Retinal pigment epithelial cell (primary cell): Measurements from ENCODE around the gene GATA5.

ENCODE experiments used
- DNase-seq: peaks from one replicate; pipeline ENCODE4 v3.0.0-alpha.2; 2010; ENCODE audit warnings: low read depth
- H3K4me3 ChIP-seq: 2 replicates; pipeline ENCODE4 v1.5.1; 2011; ENCODE audit warnings: mild to moderate bottlenecking, low read length, control low read depth, moderate library complexity
- CTCF ChIP-seq: conservative IDR thresholded peaks from 2 replicates; pipeline ENCODE4 v1.5.1; 2011; ENCODE audit warnings: low read depth, low read length, control low read depth, inconsistent platforms

GATA5 gene

GRCh38 chr20:62483613-62484458, 8.0 kb upstream of the GATA5 start:
- no peak for DNase-seq
- no peak overlapping the region for H3K4me3 ChIP-seq
- TF ChIP-seq CTCF, result no peak

GRCh38 chr20:62482974-62483373, 7.2 kb upstream of the GATA5 start:
- TF ChIP-seq CTCF, result no peak
- no peak for DNase-seq
- no peak overlapping the region for H3K4me3 ChIP-seq

- no peak for TF ChIP-seq CTCF
- H3K4me3 ChIP-seq, result no peak overlapping the region
- DNase-seq, result no peak
Observed at GRCh38 chr20:62482146-62482809, 6.5 kb upstream of the GATA5 start.

- DNase-seq, result no peak
- no peak overlapping the region for H3K4me3 ChIP-seq
- TF ChIP-seq CTCF, result no peak
Observed at GRCh38 chr20:62481425-62482145, 5.8 kb upstream of the GATA5 start.

- no peak for TF ChIP-seq CTCF
- no peak for DNase-seq
- H3K4me3 ChIP-seq, result no peak overlapping the region
Observed at GRCh38 chr20:62480318-62480717, 4.5 kb upstream of the GATA5 start.

- H3K4me3 ChIP-seq, result no peak overlapping the region
- no peak for TF ChIP-seq CTCF
- DNase-seq, result no peak
Observed at GRCh38 chr20:62479656-62480055, 3.9 kb upstream of the GATA5 start.
